HG03442 (cell line): ENCODE data around the gene TMEM120B.
"Not testable (repeated sequence)": the region's sequence is repeated elsewhere in the genome, so short reads cannot be mapped to it uniquely, and the experiment has no call there.

ENCODE experiments used
- ATAC-seq: cut with Tn5 transposase; IDR thresholded peaks from one replicate; pipeline ENCODE4 v1.9.1; 2021; ENCODE audit warnings: mild to moderate bottlenecking, moderate library complexity; ENCODE audit not compliant: unreplicated experiment

The TMEM120B gene

DNA sequence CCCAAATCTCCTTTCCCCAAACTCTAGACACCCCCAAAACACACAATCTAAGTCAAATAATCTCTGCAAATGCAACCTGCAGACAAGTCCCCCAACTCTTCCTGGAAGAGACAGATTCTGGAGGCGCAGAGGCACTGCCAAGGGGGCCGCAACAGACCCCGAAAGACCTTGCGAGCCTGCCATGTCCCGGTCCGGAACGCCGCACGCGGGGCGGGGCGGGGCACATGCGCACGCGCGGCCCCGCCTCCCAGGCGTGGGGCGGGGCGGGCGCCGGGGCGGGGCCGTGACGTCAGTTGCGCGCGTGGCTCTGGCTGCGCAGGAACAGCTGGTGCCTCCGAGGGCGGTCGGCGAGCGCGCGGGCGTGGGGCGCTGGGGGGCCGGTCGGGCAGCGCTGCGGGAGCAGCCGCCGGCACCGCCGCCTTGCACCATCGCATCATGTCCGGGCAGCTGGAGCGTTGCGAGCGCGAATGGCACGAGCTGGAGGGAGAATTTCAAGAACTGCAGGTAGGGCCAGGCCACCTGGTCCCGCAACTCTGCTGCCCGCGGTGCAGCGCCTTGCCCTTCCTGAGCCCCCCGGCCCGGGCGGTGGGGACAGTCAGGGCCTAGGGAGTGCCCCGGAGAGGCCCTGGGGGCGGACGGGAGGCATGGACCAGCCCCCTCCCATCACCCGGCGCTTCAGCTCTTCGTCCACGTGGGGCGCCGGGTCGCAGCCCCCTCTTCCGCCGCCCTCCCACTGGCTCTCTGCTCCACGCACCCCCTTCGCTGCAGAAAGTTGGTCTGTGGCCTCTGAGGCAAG is at the start of gene TMEM120B:
Gene TMEM120B, plus strand, starts transcription at position 292 of the 796 bp plus-strand sequence. Its CDS starts 144 bp downstream, at position 436.
- ATAC-seq = peak; percentile 69

DNA sequence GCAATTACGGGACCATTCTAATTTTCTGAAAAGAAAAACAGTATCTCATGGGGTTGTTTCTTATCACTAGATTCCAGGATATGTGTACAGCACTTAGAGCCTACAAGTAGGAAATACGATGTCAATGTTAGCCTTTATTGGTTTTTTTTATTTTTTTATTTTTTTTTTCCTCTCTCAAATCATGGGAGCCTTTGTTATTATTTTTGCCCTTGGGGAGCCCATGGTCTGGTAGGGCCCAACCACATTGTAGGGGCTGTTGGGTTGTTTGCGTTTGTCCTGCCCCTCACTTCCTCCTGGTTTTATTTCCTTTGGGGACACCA is 49.0 kb upstream of the TMEM120B start:
- no peak for ATAC-seq

DNA sequence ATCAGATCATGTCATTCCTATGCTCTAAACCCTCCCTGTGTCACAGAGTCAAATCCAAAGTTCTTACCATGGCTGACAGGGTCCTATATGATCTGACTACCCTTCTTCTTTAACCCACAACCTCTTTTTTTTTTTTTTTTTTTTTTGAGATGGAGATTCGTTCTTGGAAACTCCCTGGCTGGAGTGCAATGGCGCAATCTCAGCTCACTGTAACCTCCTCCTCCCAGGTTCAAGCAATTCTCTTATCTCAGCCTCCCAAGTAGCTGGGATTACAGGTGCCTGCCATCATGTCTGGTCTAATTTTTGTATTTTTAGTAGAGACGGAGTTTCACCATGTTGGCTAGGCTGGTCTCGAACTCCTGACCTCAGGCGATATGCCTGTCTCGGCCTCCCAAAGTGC is 45.7 kb upstream of the TMEM120B start:
- not testable (repeated sequence) for ATAC-seq

DNA sequence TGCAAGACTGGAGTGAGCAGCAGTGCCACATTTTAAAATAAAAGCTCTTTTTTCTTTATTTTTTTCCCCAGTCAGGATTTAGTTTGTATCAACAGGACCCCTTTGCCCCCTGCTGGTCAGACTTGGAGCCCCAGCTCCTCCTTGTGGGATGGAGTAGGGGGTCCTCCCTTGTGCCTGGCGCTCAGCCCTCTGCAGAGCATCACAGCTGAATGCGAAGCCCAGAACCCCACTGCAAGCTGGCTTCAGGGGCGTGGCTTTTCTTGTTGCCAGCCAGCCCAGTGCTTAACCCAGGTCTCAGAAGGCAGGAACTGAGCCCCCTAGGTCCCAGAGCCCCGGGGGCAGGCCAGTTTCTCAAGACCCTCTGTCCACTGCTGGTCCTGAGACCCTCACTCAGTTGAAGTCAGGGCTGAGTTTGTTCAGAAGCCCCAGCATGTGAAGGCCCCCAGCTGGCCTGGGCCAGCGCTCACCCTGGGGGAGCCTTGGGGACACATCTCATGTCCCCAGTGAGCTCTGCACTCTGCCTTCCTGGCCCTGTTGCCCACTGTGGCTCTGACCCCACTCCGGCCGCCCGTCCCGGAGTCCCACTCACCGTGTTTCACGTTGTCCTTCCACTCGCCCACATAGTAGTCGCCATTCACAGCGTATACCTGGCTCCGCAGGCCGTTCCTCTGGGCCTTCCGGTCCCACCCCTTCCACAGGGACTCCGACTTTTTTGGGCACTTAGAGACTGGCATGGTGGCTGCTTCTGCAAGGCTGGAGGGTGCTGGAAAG is 43.6 kb upstream of the TMEM120B start:
- ATAC-seq = no peak

DNA sequence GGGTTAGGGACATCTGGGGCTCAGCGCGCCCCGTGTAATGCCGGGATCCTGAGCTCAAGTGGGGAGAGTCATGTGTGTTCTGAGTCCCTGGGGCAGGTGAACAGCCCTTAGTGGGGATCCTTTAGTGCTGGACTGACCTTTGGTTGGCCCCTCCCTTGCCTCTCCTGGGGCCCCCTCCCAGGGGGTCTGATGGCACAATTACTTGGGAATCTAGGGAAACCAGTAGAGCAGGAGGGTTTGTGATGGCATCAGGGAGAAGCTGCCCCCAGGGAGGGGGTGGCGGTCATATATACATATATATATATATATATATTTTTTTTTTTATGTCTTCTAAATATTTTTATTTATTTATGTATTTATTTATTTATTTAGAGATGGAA is 43.0 kb upstream of the TMEM120B start, which contains the start of gene MORN3:
Gene MORN3, minus strand, starts transcription at position 134 of the 380 bp plus-strand sequence. CDS start 171 bp downstream, outside the sequence.
- ATAC-seq = no peak

DNA sequence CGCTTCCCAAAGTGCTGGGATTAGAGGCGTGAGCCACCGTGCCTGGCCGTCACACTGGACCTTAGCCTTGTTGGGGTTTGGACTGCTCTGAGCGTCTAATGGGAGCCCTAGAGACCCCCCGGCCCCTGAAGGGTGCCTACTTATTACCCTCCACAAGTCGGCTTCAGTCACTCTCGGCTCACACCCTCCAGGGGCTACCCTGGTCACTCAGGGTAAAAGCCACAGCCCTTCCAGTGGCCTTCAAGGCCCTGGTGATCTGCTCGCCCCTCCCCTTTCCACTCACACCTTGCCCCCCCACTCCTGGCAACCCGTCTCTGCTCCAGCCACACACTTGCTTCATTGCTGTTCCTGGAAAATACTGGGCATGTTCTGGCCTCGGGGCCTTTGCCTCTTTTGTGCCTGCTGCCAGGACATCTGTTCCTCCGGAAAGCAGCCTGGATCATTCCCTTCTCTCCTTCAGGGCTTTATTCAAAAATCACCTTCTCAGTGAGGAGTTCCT is 39.5 kb upstream of the TMEM120B start:
- no peak for ATAC-seq

DNA sequence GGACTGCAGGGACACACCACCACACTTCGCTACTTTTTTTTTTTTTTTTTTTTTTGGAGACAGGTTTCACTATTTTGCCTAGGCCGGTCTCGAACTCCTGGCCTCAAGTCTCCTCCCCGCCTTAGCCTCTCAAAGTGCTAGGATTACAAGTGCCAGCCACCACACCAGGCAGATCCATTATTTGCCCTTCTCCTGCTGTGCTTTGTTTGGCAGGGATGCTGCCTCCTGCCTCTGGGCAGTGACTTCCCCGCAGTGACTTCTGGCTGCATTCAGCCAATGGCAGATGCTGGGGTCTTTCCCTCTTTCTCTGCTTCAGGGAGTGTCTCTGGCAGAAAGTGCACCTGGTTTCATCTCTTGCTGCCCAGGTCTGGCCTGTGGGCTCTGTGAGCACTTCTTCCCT is 36.4 kb upstream of the TMEM120B start:
- ATAC-seq = no peak

DNA sequence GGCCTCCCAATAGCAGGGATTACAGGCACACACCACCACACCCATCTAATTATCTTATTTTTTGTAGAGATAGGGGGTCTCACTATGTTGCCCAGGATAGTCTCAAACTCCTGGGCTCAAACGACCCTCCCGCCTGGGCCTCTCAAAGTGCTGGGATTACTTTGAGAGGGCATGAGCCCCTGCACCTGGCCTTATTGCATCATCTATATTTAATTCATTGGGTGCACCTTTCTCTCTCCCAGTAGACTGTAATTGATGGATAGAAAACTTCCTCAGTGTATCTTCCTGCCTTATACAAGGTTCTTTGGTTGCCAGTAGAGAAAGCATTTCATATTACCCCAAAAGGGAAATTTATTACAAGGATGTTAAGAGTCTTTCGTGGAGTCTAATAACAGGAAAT is 34.2 kb upstream of the TMEM120B start:
- no peak for ATAC-seq

DNA sequence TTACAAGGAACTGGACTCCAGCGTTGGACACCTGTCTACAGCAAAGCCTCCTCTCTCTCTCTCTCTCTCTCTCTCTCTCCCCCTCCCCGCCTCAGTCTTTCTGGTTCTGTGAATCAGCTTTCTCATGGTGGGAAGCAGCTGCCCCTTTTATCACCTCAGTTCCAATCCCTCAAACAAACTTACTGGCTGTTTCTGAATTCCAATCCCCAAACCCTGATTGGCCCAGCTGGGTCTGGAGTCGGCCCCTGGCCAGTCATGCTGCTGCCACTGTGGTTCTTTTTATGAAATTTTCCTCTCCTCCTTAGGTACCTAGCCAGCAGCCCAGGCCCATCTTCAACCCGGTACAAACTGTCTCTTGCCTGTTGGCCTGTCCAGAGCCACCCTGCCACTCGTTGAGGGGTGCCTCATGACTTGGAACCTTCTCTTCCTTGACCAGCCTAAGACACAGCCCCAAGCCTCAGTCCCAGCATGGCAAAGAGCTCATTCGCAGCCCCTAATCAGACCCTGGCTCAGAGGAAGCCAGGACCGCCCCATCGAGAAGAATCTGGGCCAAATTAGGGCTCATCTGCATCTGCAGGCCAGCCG is 33.7 kb upstream of the TMEM120B start:
- no peak for ATAC-seq

DNA sequence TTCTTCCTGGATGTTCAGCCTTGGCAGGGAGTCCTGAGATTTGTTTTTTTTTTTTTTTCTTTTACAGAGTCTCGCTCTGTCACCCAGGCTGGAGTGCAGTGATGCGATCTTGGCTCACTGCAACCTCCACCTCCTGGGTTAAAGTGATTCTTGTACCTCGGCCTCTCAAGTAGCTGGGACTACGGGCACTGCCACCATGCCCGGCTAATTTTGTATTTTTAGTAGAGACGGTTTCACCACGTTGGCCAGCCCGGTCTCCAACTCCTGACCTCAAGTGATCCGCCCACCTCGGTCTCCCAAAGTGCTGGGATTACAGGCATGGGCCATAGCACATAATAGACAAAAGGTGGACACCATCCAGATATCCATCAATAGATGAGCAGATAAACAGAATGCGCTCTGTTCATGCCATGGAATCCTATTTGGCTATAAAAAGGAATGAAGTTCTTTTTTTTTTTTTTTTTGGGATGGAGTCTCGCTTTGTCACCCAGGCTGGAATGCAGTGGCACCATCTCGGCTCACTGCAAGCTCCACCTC is 32.8 kb upstream of the TMEM120B start:
- not testable (repeated sequence) for ATAC-seq

DNA sequence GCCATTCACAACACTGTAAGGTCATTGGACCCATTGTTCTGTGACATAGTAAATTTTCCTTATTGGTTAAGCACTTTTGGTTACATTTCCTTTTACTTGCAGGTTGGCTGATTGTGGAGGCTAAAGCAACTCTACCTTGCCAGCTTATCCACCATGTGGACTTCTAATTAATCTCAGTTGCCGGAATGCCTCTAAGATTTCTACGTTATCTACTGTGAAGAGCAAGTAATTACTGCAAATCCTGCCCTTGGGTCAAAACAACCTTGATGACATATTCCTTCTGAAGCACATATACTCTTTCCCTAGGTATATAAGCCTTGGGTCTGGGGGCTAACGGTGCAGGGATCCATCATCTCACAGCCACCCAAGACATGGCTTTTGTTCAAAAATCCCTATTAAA is 23.6 kb upstream of the TMEM120B start:
- no peak for ATAC-seq

DNA sequence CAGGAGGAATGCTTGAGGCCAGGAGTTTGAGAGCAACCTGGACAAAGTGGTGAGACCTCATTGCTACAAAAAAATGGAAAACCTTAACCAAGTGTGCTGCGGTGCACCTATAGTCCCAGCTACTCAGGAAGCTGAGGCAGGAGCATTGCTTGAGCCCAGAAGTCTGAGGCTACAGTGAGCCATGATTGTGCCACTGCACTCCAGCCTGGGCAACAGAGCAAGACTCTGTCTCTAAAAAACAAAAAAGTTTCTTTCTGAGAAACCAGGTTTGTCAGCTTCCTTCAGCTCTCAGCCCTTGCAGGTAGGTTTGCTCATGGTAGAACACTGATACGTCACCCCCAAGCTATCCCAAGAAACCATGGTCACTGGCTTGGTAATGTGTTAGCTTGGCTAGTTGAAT is 23.1 kb upstream of the TMEM120B start:
- no peak for ATAC-seq

DNA sequence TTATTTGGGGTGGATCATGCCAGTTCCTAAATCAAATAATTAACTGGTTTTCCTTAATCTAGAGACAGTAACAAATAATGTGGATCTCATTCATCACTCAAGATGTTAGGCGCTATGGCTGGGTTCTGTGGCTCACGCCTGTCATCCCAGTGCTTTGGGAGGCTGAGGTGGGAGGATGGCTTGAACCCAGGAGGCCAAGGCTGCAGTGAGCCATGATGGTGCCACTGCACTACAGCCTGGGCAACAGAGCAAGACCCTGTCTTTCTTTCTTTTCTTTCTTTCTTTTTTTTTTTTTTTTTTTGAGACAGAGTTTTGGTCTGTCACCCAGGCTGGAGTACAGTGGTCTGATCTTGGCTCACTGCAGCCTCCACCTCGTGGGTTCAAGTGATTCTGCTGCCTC is 19.8 kb upstream of the TMEM120B start:
- ATAC-seq = not testable (repeated sequence)

DNA sequence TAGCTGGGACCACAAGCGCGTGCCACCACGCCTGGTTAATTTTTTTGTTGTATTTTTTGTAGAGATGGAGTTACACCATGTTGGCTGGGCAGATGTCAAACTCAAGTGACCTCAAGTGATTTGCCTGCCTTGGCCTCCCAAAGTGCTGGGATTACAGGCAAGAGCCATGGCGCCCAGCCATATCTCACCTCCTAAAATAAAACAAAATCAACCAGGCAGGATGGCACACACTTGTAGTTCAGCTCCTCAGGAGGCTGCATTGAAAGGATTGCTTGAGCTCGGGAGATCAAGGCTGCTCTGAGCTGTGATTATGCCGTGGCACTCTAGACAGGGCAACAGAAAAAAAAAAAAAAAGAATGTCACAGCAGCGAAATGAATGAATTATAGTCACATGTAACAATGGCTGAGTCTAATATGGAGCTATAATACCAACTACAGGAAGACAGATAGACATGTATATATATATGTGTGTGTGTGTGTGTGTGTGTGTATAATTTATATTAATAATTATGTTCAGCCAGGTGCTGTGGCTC is 19.3 kb upstream of the TMEM120B start:
- ATAC-seq = no peak

DNA sequence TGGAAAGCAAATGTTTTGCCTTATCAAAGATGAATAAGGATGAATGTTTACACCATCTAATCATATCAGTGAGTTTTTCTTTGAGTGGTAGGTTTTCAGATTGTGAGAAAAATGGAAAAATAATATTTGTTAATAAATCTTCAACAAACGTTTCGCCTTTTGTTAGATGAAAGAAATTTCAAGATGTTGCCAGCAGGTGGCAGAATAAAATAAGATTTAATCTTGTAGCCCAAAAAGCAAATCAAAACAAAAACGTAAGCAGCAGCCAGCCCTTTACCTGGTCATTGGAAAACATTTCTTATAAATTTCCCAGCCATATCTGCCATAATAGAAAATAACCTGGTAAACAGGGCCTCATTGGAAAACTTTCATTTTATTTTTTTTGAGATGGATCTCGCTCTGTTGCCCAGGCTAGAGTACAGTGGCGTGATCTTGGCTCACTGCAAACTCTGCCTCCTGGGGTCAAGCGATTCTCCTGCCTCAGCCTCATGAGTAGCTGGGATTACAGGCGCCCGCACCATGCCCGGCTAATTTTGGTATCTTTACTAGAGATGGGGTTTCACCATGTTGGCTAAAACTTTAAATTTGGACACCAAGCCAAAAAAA is 15.4 kb upstream of the TMEM120B start:
- no peak for ATAC-seq

DNA sequence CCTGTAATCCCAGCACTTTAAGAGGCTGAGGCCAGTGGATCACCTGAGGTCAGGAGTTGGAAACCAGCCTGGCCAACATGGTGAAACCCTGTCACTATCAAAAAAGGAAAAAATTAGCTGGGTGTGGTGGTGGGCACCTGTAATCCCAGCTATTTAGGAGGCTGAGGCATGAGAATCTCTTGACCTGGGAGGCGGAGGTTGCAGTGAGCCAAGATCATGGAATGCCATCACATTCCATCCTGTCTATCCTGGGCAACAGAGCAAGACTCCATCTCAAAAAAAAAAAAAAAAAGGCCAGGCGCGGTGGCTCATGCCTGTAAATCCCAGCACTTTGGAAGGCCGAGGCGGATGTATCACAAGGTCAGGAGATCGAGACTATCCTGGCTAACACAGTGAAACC is 14.7 kb upstream of the TMEM120B start:
- not testable (repeated sequence) for ATAC-seq

DNA sequence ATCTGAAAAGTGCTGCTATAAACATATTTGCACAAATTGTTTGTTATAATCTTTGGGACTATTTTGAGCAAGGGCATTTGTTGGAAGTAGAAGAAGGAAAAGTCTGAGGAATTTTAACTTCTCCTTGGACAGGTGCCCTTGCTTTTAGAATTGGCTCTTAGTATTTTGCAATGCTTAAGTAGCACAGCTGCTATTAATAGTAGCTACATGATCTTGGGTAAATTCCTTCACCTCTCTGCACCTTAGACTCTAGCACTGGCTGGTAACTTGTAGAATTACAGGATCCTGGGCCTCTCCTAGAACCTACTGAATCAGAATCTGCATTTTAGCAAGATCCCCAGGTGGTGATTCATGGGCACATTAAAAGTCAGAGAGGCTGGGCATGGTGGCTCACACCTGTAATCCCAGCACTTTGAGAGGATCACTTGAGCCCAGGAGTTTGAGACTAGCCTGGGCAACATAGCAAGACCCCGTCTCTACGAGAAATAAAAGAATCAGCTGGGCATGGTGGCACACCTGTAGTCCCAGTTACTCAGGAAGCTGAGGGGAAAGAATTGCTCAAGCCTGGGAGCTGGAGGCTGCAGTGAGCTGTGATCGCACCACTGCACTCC is 10.8 kb upstream of the TMEM120B start:
- ATAC-seq = no peak

DNA sequence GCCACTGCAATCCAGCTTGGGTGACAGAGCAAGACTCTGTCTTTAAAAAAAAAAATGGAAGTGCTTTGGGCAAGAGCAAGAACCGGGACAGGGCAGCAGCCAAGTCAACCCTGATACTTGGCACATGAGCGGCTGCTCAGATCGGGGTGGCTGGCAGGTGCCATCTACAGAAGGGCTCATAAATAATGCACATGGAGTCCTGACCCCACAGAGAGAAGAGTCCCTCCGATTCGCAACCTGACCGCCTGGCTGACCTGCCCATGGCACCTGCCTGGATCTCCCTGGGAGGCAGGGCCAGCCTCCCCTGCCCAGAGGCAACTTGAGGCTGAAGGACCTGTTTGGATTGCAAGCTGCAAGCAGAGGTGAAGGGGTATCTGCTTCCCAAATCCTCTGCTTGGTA is 9.6 kb upstream of the TMEM120B start:
- no peak for ATAC-seq

DNA sequence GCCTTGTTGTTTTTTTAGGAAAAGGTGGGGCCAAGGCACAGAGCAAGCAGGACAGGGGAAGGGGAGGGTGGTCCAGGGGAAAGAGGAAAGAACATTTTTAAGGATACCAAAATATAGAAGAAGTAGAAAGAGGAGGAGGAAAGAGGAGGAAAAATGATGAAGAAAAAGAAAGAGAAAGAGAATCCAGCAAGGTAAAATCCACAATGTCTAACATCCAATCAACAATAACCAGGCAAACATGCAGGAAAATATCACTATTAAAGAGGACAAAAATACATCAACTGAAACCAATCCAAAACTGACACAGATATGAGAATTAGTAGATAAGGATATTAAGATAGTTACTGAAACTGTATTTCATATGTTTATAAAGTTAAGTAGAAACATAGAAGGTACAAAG is 7.0 kb upstream of the TMEM120B start:
- no peak for ATAC-seq

DNA sequence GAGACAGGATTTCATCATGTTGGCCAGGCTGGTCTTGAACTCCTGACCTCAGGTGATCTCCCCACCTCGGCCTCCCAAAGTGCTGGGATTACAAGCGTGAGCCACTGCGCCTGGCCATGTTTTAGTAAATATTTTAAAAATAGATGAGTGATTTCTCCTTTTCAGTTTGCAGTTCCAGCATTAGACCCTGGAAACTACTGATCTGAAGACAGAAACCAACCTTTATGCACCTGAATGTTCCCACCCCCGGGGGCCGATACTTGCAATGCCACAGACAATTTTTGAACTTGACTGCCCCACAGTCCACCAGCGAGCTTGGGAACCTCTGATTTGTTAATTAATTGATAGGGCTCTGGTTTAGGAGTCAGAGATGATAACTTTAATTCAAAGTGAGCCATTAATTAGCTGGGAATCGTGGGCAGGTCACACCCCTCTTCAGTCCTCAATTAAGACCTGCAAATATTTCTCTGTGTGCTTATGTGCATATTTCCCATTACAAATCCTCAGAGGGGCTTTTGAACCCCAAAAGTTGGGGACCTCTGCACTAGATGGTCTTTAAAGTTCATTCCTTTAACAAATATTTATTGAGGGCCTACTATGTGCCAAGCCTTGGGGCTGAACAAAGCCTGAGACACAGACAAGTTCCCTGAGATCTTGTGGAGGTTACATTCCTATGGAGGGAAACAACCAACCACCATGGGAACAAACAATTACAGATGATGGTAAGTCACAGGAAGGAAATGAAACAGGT is 4.1 kb upstream of the TMEM120B start:
- no peak for ATAC-seq
